Myometrial cell (primary cell): Measurements from ENCODE around the gene S1PR4. TPM values are rescaled to one million over a fixed set of nuclear protein-coding genes. Genes with fewer than 3 reads are reported as not detected.

Experiments used
- total RNA-seq: library from RNA; depleted of rRNA; stranded (reverse); fragments of >200 nt; gene quantifications from 2 replicates; pipeline ENCODE4 v1.2.3, GENCODE V29; 2015

Gene S1PR4
- not detected in 2 replicates for total RNA-seq

GRCh38 chr19:3178377-3178972, at the start of gene S1PR4:
TSS of gene S1PR4 (plus strand) at chr19:3178769. CDS start at chr19:3178793, 24 bp downstream.

GRCh38 chr19:3135961-3136683, 42.4 kb upstream of the S1PR4 start, which contains the start of gene GNA15:
TSS of gene GNA15 (plus strand) at chr19:3136033. CDS start at chr19:3136451, 418 bp downstream.

GRCh38 chr19:3185461-3186159, 7.0 kb downstream of the S1PR4 start, which contains the start of gene NCLN:
TSS of gene NCLN (plus strand) at chr19:3185930. CDS start at chr19:3186031, 101 bp downstream.

GRCh38 chr19:3224346-3225168, 46.0 kb downstream of the S1PR4 start, which contains the start of gene CELF5:
TSS of gene CELF5 (plus strand) at chr19:3224661. CDS start at chr19:3224740, 79 bp downstream.

Other genes starting within 250 kb of the S1PR4 start
- gene ZNF77, start 233.8 kb upstream of the S1PR4 start, total RNA-seq, result 2.0 and 3.5 TPM in 2 replicates
- 0.71 and 3.7 TPM in 2 replicates for gene TLE6, start 201.2 kb upstream of the S1PR4 start, total RNA-seq
- 0.58 and 1.9 TPM in 2 replicates for gene TLE2, start 149.5 kb upstream of the S1PR4 start, total RNA-seq
- 358 and 456 TPM in 2 replicates for gene TLE5, start 116.3 kb upstream of the S1PR4 start, total RNA-seq
- gene GNA11, start 84.4 kb upstream of the S1PR4 start, total RNA-seq, result 58.0 and 86.2 TPM in 2 replicates
- gene GNA15, start 42.7 kb upstream of the S1PR4 start, total RNA-seq, result 0.35 TPM in 1 of 2 replicates, not detected in the other
- 124 and 130 TPM in 2 replicates for gene NCLN, start 7.2 kb downstream of the S1PR4 start, total RNA-seq
- not detected in 2 replicates for gene CELF5, start 45.9 kb downstream of the S1PR4 start, total RNA-seq
- 38.3 and 43.4 TPM in 2 replicates for gene NFIC, start 187.8 kb downstream of the S1PR4 start, total RNA-seq